Measurements from ENCODE around the gene DLK1.

DNA sequence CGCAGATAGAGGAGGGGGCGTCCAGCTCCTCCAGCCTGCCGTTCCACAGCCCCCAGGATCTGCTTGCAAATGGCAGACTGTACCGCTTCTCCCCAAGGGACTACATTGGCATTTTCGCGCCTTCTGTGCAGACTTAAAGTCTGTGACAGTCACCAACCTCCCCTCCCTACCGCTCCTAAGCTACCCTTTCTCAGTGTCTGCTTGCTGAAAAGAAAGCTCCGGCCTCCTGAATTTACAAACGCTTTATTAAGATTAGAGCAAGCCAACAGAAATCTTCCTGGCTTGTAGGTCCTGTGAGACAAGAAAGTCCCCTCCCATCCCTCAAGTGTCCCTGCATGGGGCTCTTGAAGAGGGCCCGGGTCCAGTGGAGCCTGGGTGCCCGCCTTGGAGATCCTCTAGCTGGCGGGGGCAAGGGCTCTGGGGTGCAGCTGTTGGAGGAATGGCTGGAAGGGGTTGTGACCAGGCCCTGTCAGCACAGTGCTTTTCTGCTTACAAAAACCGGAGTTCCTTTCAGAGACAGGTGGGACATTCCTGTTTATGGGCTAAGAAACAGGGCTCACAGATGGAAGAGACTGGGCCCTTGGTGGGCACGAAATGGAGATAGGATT lies 2.8 kb upstream of the DLK1 start:
- TF ChIP-seq CTCF (conservative IDR thresholded peaks at IDR 0.05 in 1 of 2, IDR thresholded peaks at IDR 0.05 in 1 of 2; ENCODE audit: extremely low read depth in 1 of 2, insufficient read depth in 1 of 2, low read depth in 1 of 2, low read length in 2 of 2) = no peak
- TF ChIP-seq EZH2 (IDR thresholded peaks at IDR 0.05; ENCODE audit: borderline replicate concordance, low read length) = no peak
